NCI-H748 treated with DMSO at 0.1 percent for 48 hours (cell line): ENCODE data around the gene NEURL1B.
"Not testable (repeated sequence)": the region's sequence is repeated elsewhere in the genome, so short reads cannot be mapped to it uniquely, and the experiment has no call there.

ENCODE experiments used
- DNase-seq: peaks from one replicate; lab custom pipeline; 2025; lab: John Stamatoyannopoulos, UW

NEURL1B gene

DNA sequence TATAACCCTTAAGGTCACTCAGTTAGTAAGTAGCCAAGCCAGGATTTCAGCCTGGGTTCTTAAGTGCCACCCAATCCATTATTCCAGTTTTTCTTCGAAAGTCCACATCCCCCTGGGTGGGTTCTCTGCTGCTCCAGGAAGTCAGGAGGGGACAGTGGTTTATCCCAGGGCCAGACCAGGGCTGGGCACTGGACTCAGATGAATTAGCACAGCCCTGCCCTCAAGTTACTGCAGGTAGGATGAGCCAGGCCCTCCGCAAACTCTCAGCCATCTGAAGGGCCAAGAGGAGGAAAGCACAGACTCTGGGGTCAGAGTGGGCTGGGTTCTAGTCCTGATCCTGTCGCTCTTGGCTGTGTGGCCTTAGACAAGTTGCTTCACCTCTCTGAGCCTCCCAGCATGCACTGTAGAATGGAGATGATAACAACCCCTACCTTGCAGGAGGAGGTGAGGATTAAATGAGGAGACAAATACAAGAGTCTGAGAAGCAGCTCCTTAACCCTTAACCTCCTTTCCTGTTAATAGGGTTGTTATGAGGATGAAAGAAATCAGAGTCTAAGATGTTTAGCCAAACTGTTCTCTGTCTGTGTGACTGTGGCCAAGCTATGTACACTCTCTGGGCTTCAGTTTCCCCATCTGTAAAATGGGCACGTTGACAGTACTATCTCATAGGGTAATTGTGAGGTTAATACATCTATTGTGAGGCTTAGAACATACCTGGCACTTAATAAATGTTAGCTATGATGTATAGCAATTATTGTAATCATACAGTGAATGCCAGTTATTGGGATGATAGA, 6.8 kb upstream of the NEURL1B start:
- DNase-seq, result no peak

DNA sequence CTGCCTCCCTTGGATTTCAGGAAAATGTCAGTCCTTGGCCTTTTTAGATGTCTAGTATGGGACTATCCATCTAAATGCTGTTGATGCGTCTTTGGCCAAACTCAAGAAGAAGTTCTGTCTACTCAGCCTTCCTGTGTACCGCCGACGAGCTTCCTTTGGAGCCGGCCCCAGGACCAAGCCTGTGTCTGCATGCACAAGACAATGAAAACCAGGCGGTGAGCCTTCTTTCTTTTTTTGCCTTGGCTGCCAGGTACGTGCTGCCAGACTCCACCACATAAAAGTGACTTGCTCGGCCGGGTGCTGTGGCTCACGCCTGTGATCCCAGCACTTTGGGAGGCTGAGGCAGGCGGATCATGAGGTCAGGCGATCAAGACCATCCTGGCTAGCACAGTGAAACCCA, 6.0 kb upstream of the NEURL1B start:
- DNase-seq, result no peak

DNA sequence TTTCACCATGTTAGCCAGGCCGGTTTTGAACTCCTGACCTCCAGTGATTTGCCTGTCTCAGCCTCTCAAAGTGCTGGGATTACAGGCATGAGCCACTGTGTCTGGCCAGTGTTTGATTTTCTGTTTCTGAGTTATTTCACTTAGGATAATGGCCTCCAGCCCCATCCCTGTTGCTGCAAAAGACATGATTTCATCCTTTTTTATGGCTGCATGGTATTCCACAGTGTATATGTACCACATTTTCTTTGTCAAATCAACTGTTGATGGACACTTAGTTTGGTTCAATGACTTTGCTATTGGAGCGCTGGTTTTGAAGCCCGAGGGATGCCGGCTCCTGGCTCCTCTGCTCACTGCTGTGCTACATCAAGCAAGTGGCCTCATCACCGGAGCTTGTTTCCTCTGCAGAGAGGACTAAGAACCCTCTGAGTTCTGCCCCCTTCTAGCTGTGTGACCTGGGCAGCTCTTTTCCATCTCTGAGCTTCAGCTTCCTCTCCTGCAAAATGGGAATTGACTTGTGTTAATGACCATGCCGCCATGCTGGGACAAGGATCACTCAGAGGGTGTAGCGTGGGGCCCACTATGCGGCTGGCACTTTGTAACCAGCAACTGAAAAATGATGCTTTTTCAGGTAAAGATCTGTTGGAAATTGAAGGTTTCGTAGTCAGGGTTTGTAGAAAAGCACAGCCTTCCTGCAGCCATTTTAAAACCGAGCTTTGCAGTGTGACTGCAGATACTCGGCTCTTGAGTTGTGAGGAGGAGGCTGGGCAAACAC, 4.6 kb upstream of the NEURL1B start:
- DNase-seq, result no peak

DNA sequence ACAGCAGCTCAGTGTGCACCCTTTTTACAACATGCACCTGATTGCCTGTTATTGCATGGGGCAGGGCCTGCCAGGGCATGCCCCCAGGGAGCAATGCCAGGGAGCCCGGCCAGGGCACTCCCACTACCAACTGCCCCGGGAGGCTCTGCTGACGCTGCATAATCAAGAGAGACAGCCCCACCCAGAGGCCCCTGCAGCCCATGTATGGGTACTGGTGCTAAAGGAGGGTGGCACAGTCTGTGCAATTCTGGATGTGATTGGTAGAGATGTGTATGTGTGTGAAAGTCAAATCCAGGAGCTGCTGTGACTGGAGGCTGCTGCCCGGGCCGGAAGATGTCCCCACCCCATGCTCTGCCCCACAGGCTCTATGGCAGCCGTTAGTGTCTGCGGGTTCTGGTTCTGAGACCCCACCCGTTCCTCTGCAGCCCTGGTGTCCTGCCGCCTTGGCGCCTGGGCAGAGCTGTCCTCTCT, 3.9 kb upstream of the NEURL1B start:
- no peak for DNase-seq

DNA sequence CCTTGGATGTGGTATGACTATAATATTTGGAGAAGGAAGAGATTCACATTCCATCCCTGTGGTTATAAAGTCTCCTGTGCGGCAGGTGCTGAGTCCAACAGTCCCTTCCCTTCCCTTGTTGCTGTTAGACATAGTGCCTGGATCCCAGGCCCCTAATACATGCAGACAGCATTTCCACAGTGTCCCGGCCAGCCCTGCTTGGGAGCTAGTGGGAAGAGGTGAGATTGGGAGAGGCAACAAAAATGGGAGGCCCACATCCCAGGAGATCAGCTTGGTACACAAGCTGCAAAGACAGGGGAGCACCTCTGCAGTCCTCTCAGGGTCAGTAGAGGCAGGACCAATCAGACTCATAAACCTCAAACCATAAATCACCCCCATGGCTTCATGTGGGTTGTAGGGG, 3.3 kb upstream of the NEURL1B start:
- DNase-seq, result no peak

DNA sequence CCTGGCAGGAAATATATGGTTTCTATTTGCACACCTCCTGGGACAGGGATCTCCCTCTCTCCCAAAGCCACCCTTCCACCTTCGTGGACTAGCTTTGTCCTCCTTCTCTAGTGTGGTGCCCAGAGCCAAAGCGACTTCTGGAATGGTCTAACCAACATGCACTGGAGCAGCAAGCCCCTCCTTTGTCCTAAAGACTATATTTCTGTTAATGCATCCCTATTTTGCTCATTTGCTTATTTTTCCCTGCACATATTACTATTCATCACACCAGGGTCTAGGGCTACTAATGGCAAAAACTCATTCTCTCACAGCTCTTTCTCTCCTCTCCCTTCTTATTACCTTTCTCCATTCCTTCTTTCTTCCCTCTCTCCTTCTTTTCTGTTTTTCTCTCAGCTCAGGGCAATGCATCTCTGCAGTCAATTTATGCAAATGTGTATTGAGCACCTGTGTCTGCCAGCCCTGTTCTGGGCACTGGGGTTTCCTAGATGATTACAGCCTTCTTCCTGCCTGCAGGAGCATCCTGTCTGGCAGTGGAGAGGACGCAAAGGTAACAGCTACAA, 2.8 kb upstream of the NEURL1B start:
- no peak for DNase-seq

DNA sequence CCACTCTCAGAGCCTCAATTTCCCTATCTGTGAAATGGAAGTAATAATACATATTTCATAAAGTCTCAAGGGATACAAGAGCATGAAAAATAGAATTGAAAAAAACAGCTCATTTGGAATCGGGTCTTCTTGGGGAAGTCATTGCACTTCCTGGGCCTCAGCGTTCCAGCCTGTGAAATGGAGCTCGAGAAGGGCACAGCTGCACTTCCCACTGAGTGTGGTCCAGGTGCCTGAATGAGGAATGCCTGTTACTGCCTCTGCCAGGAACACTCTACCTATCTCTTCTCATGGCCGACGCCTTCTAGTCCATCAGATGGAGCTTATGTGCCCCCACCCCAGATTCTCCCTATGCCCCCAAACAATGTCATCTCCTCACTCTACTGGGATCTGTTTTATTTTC, 924 bp upstream of the NEURL1B start:
- no peak for DNase-seq

DNA sequence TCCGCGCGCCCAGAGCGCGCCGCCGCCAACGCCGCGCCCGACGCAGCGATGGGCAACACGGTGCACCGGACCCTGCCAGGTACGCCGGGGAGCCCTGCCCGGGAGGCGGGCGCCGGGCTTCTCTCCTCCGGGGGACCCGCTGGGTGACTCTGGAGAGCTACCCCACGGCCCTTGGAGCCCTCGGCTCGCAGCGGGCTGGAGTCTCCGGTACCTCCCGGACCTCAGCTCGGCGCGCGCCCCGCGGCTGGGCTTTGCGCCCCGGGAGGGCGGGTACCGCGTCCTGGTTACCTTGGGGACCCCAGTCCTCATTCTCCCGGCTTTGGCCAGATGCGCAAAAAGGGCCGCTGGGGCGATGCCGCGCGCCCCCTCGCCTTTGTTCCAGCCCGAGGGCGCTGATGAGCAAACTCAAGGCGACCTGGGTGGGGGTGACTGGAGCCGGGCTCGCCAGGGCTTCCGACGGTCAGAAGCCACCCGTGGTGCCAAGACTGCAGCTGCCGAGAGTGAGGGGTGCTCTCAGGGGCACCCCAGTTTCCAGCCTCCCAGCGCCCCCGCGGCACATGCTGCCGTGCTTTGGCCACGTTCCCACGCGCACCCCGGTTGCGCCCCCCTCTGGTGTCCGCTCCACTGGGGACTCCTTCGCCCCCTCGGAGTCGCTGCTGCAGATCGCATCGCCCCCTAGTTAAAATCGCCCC, 442 bp downstream of the NEURL1B start:
- DNase-seq, result no peak

DNA sequence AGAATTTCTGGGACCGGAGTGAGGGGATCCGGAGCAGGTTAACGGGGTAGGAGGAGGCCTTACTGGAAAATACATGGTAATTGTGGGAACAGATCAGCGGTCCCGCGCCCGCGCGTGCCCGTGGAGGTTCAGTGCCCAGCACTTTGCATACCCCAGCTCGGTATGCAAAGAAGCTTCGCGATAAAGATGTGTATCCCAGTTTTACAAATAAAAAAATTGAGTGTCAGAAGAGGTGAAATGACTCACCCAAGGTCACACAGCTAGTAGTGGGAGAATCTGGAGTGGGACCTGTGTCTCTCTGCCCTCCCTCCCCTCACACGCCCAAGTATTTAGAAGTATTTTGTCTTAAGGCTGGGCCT, 967 bp downstream of the NEURL1B start:
- no peak for DNase-seq

DNA sequence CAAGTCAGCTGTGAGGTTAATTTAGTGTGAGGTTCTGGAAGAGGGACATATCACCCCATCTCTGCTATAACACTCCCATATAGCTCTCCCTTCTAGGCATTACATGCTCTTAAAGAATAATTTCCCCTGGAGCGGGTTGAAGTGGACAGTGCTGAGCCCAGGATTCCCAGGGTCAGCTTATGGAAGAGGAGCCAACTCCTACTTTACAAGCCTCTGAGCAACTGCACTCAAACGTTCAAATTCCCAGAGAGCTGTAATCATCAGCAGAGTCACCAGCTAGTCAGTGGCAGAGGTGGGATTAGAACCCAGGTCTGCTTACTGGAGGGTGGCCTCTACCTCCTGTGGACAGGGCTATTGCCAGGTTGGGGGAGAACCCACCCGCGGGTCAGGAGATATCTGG, 1.4 kb downstream of the NEURL1B start:
- DNase-seq, result no peak

DNA sequence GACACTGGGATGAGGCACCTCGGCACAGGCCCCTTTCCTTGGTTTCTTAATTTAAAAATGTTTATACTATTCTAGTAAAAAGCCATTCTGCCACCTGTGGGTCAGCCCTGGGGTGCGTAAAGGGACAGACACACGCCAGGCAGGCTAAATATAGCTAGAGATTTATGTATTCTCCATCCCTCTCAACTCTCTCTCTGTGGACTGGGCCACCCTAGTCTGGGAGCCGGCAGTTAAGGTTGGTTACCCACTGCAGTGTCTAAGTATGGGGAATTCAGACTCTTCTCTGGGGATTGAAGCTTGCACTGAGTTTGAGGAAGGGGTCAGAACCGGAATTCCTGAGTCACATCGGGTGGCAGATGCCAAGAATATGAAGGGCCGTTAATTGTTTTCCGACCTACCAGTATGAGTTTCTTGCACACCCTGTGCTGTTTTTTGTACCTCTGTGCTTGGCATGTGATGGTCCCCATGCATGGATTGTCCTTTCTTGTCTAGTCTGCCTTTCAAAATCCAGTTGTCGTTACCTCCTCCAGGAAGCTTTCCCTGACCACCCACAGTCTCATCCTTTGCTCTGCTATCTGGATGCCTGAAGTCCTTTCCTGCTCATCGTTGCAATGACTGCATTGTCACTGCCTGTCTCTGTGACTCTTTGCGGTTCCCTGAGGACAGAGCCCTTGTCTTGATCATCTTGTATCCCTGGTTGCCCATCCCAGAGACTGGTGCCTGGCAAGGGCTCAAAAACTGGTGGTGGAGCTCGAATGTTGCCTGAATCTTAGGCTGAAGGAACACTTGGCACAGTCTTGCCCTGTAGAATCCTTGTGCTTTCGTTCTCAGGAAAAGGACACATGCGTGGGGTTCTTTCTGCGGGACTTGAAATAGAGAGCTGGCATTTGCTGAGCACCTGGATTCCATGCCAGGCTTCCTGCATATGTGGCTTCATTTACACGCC, 2.1 kb downstream of the NEURL1B start:
- no peak for DNase-seq

DNA sequence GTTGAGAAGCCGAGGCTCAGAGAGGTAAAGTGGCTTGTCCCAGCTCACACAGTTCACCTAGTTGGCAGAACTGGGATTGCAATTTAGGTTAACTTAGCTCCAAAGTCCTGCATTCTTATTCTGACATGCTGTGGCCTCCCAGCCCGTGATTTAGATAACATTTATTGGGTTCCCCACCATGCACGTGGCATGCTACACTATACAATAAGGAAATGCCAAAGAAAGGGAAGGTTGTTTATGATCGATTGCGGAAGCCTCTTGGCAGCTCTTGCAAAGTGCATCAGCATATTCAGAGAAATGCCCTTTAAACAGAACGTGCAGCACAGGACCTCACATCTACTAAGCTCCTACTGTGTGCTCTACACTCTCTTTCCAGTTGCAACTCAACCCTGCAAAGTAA, 3.2 kb downstream of the NEURL1B start:
- no peak for DNase-seq

DNA sequence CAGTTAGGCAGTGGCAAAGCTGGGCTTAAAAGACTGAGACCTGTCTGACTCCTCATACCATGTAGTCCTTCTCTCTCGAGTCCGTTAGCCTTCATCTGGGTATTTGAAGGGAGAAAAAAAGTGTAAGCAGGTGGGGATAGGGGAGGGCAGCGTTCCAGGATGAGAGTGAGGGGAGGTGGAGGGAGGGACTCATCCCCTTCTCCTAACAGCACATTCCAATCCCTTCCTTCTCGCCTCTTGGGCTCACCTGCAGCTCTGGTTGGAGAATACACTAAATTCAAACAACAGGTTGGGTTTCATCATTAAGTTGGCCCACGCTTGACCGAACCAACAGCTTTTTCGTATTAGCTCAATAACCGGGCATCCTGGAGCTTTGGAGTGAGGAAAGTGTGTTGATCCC, 3.6 kb downstream of the NEURL1B start:
- DNase-seq, result no peak

DNA sequence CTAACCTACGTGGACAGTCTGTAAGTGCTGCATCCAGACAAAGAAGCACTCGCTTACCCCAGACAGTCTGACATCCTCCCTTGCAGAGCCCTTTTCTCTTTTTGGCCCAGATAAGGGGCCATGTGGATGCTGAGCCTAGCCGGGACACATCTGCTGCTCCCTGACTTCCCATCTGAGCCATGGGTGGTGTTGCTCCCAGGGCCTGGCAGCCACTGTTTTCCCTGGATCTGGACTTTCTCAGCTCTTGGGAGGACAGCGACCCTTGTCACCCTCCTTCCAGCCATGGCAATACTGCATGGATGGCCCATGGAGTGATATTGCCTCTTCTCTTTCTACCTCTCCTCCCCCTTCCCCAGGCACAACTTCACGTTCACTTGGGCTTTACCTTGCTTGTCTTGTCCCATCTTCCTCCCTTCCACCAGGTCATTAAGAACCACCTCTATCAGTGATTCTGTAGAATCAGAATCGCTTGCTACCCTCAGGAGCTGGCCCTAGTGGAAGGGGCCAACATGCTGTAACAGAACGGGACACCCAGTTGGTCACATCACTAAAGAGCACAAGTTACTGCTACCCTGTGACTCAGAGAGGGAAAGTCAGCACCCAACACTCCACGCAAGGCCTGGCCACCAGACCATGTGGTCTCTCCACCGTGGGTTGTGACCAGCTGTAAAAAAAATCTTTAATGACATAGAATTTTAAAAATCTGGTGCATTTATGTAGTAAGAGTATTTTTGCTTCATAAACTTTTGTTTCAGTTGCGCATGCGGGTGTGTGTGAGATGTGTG, 4.4 kb downstream of the NEURL1B start:
- DNase-seq, result no peak

DNA sequence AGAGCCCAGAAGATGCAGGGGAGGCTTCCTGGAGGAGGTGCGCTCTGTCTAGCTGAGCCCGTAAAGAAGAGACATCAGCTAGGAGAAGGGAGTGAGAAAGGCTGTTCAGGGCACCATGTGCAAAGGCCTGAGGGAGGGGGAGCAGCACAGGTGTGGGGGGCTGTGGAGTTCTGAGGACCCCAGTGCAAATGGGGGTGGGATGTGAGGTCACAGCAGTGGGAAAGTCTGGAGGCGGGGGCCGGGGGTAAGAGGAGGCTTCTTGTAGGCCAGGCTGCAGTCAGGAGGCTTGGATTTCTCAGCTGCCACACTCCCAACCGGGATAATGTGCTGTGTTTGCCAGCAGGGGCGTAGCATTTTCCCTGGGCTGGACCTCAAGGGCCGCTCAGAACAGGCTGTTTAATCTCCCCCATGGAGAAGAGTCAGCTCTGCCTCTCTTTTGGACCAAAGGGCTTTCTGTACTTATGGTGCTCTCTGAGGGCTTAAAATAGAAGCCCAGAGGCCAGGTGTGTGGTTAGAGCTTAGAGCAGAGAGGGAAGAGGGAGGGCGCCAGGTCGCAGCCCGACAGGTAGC, 5.7 kb downstream of the NEURL1B start:
- DNase-seq, result no peak

DNA sequence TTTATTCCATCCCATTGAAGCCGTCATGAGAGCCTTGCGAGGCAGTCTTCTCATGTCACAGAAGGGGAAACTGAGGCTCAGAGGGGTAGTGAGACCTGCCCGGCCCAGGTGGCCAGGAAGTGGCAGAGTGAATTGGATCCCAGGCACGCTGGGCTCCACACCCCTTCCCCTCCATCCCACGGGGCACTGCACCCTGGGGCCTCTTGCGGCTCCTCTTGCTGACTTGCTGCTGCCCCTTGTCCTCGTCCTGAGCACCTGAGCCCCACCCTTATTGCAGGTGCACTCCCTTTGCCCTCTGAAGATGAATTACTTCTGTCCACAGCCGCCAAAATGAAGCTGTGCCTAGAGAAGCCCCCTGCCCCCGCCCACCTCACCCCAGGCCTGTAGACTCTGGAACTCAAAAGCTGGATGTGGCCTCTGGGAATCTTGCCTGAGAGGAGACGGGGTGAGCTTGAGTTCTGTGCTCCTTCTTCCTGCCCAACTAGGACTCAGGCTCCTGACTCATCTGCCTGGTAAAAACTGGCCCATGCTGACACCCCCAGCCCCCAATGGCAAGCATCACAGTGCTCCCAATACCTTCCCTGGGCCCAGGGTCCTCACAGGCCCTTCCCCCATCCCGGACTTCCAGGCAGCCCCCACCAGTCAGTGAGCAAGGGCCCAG, 6.4 kb downstream of the NEURL1B start:
- DNase-seq, result no peak

DNA sequence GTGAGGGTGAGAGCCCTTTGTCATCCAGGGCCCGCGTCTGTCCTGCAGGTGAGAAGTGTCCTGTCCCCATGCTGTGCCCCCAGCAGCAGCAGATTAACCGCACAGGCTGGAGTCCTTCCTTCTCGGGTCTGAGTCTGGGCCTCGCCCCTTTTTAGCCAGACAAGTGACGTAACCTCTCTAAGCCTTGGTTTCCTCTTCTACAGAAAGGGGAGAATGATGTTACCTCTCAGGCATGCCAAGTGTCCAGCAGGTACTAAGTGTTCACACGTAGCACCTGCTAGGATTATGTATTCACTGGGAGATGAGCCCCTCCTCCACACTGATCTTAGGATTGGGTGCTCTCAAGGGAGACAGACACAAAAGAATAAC, 6.9 kb downstream of the NEURL1B start:
- no peak for DNase-seq

DNA sequence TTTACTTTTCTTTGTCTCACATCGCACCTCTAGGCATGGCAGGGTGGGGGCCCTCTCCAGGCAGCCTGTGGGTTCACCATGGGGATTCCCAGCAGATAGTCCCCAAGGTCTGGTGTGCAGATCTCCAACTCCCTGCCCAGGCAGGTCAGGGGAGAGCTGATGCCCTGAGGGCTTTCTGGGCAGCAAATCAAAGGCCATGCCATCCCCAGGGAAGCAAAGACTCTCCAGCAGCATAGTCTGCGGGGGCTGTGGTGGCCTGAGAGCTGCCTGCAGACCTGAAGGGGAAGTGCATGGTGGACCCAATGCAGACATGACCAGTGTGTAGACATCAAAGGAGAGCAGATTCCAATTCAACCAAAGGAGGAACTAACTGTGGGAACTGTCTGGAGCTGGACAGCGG, 7.7 kb downstream of the NEURL1B start:
- no peak for DNase-seq

DNA sequence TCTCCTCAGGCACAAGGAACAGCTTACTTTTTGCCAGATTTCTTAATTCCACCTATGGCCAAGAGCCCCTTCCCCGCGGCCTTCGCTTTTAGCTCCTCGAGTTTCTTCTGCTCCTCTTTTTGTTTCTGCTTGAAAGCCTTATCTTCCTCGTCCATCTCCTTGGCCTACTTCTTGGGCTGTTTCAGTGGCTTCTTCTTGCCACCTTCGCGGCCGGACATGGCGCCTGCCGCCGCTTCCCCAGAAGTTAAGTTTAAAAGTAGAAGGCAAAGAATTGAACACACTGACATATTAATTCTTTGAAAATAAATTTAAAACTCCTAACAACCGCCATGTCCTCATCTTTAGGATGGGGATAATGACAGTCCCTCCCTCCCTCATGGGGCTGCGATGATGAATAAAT, 15.4 kb downstream of the NEURL1B start:
- DNase-seq, result not testable (repeated sequence)
